ENCODE results near the gene IL36B. TPM values are rescaled to one million over a fixed set of nuclear protein-coding genes. Genes with fewer than 3 reads are reported as not detected.

Gene IL36B
- total RNA-seq, 1 donor from 2014 or later = not detected

- FAIRE-seq (no peak), DNase-seq (ENCODE audit: low read depth) (no peak)
- H2AFZ ChIP-seq (ENCODE audit: low read depth, low read length) = no peak overlapping the region
- no peak overlapping the region for H3K27ac Mint-ChIP-seq (ENCODE audit: unreplicated experiment)
- H3K79me2 ChIP-seq (ENCODE audit: insufficient read depth, low read length) = no peaks in the 10 kb centered on the region
- no peaks in the 10 kb centered on the region for H3K4me1 Mint-ChIP-seq (ENCODE audit: low read depth, unreplicated experiment)
- peaks cover 6% of the 10 kb centered on the region for H3K27me3 ChIP-seq (ENCODE audit: insufficient read depth, low read length)
- H3K4me2 ChIP-seq (ENCODE audit: low read length) = no peak overlapping the region
- no peaks in the 10 kb centered on the region for H3K36me3 ChIP-seq (ENCODE audit: insufficient read depth, low read length)
- no peak overlapping the region for H3K9ac ChIP-seq (ENCODE audit: low read length)
- no peak overlapping the region for H3K4me3 ChIP-seq (ENCODE audit: insufficient read depth, low read depth, low read length)
- H3K27me3 Mint-ChIP-seq (ENCODE audit: low read depth, unreplicated experiment) = peaks cover 5% of the 10 kb centered on the region
- no peaks in the 10 kb centered on the region for H4K20me1 ChIP-seq (ENCODE audit: insufficient read depth, low read length)
- no peak overlapping the region for H3K27ac ChIP-seq (ENCODE audit: low read depth, low read length)
- H3K4me3 Mint-ChIP-seq (ENCODE audit: unreplicated experiment) = no peak overlapping the region
- TF ChIP-seq EZH2 (IDR thresholded peaks at IDR 0.05; ENCODE audit: insufficient read depth, low read length) (no peak), CTCF (IDR thresholded peaks at IDR 0.05; ENCODE audit: insufficient read depth, low read depth, low read length) (no peak)
- H3K9me3 ChIP-seq (ENCODE audit: insufficient read depth, low read depth, low read length) = no peaks in the 10 kb centered on the region
- H3K36me3 Mint-ChIP-seq (ENCODE audit: low read depth, unreplicated experiment) = no peaks in the 10 kb centered on the region
- no peaks in the 10 kb centered on the region for H3K4me1 ChIP-seq (ENCODE audit: insufficient read depth, low read length)
- H3K9me3 Mint-ChIP-seq (ENCODE audit: unreplicated experiment) = peaks cover 15% of the 10 kb centered on the region
Observed at GRCh38 chr2:112996635-112997034, 56.0 kb downstream of the IL36B start.

GRCh38 chr2:112995346-112995920 lies 57.2 kb downstream of the IL36B start:
- Mint-ChIP-seq H3K27ac (ENCODE audit: unreplicated experiment) (no peak overlapping the region), H3K36me3 (ENCODE audit: low read depth, unreplicated experiment) (no peaks in the 10 kb centered on the region), H3K9me3 (ENCODE audit: unreplicated experiment) (peaks cover 11% of the 10 kb centered on the region), H3K27me3 (ENCODE audit: low read depth, unreplicated experiment) (peaks cover 5% of the 10 kb centered on the region), H3K4me3 (ENCODE audit: unreplicated experiment) (no peak overlapping the region), H3K4me1 (ENCODE audit: low read depth, unreplicated experiment) (no peaks in the 10 kb centered on the region)
- no peaks in the 10 kb centered on the region for H3K36me3 ChIP-seq (ENCODE audit: insufficient read depth, low read length)
- FAIRE-seq = no peak
- TF ChIP-seq EZH2 (IDR thresholded peaks at IDR 0.05; ENCODE audit: insufficient read depth, low read length) = no peak
- no peak for TF ChIP-seq CTCF (IDR thresholded peaks at IDR 0.05; ENCODE audit: insufficient read depth, low read depth, low read length)
- H3K9me3 ChIP-seq (ENCODE audit: insufficient read depth, low read depth, low read length) = no peaks in the 10 kb centered on the region
- H3K4me3 ChIP-seq (ENCODE audit: insufficient read depth, low read depth, low read length) = no peak overlapping the region
- DNase-seq (ENCODE audit: low read depth) = no peak
- no peak overlapping the region for H3K4me2 ChIP-seq (ENCODE audit: low read length)
- no peak overlapping the region for H3K27ac ChIP-seq (ENCODE audit: low read depth, low read length)
- H3K4me1 ChIP-seq (ENCODE audit: insufficient read depth, low read length) = no peaks in the 10 kb centered on the region
- H3K27me3 ChIP-seq (ENCODE audit: insufficient read depth, low read length) = peaks cover 6% of the 10 kb centered on the region
- no peak overlapping the region for H2AFZ ChIP-seq (ENCODE audit: low read depth, low read length)
- H3K79me2 ChIP-seq (ENCODE audit: insufficient read depth, low read length) = no peaks in the 10 kb centered on the region
- H3K9ac ChIP-seq (ENCODE audit: low read length) = no peak overlapping the region
- H4K20me1 ChIP-seq (ENCODE audit: insufficient read depth, low read length) = no peaks in the 10 kb centered on the region

- H3K9me3 Mint-ChIP-seq (ENCODE audit: unreplicated experiment) = peaks cover 9% of the 10 kb centered on the region
- peaks cover 5% of the 10 kb centered on the region for H3K27me3 Mint-ChIP-seq (ENCODE audit: low read depth, unreplicated experiment)
- H3K9me3 ChIP-seq (ENCODE audit: insufficient read depth, low read depth, low read length) = no peaks in the 10 kb centered on the region
Observed at GRCh38 chr2:112994648-112995047, 58.0 kb downstream of the IL36B start.

More at GRCh38 chr2:112994648-112995047, 58.0 kb downstream of the IL36B start:
- no peaks in the 10 kb centered on the region for H3K79me2 ChIP-seq (ENCODE audit: insufficient read depth, low read length)
- H3K4me2 ChIP-seq (ENCODE audit: low read length) = no peak overlapping the region
- no peaks in the 10 kb centered on the region for H3K4me1 ChIP-seq (ENCODE audit: insufficient read depth, low read length)
- TF ChIP-seq EZH2 (IDR thresholded peaks at IDR 0.05; ENCODE audit: insufficient read depth, low read length) (no peak), CTCF (IDR thresholded peaks at IDR 0.05; ENCODE audit: insufficient read depth, low read depth, low read length) (no peak)
- Mint-ChIP-seq H3K4me1 (ENCODE audit: low read depth, unreplicated experiment) (no peaks in the 10 kb centered on the region), H3K27ac (ENCODE audit: unreplicated experiment) (no peak overlapping the region), H3K36me3 (ENCODE audit: low read depth, unreplicated experiment) (no peaks in the 10 kb centered on the region), H3K4me3 (ENCODE audit: unreplicated experiment) (no peak overlapping the region)
- H3K9ac ChIP-seq (ENCODE audit: low read length) = no peak overlapping the region
- no peak for DNase-seq (ENCODE audit: low read depth)
- H3K36me3 ChIP-seq (ENCODE audit: insufficient read depth, low read length) = no peaks in the 10 kb centered on the region
- no peak overlapping the region for H3K4me3 ChIP-seq (ENCODE audit: insufficient read depth, low read depth, low read length)
- H3K27ac ChIP-seq (ENCODE audit: low read depth, low read length) = no peak overlapping the region
- FAIRE-seq = no peak
- peaks cover 6% of the 10 kb centered on the region for H3K27me3 ChIP-seq (ENCODE audit: insufficient read depth, low read length)
- H2AFZ ChIP-seq (ENCODE audit: low read depth, low read length) = no peak overlapping the region
- no peaks in the 10 kb centered on the region for H4K20me1 ChIP-seq (ENCODE audit: insufficient read depth, low read length)

Measured in astrocyte (in vitro differentiated cells and primary cell).